Activated CD4-positive, alpha-beta T cell treated with anti-CD3 and anti-CD28 coated beads for 24 hours (primary cell): ENCODE data around the gene LPO.

Source experiments
- DNase-seq, 2 donors: peaks; one replicate each; pipeline ENCODE4 v3.0.0-alpha.2; 2020; ENCODE audit warnings: low read depth in 2 of 2

Gene LPO

GRCh38 chr17:58317421-58318064 lies 79.2 kb downstream of the LPO start:
- DNase-seq = peak; percentile 50 to 61

DNA sequence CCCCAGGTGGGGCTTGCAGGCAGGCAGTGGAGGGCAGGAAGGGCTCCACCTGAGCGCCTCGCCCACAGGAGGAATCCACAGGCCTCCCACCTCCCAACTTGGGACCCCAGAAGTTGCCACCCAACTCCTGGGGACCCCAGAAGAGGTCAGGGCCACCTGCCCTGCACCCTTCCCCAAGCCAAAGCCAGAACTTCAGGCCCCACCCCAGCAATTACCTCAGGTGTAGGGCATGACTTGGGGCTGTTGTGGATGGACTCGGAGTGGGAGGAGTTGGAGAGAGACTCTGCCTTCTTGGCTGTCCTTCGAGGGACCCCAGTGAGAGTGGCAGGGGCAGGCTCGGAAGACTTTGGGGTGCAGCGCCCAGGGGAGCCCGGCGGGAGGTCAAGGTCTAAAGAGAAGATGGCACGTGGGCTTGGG lies 79.7 kb downstream of the LPO start:
- DNase-seq = no peak
